A549 (cell line): Measurements from ENCODE around the gene TXN.

Experiments
- CTCF ChIP-seq: fragments of >200 bp; sonication (Bioruptor Twin); formaldehyde crosslinking; IDR thresholded peaks from 3 replicates; pipeline ENCODE4 v1.5.1; 2016
- NFE2L2 ChIP-seq: fragments of 150-350 bp; conservative IDR thresholded peaks from 2 replicates; pipeline ENCODE4 v1.6.1; 2014; ENCODE audit warnings: low read length
- POLR2A ChIP-seq: IDR thresholded peaks from 2 replicates; pipeline ENCODE4 v1.6.1; 2012; ENCODE audit warnings: mild to moderate bottlenecking, low read length
- SMC3 ChIP-seq: fragments of >200 bp; sonication (Bioruptor Twin); formaldehyde crosslinking; IDR thresholded peaks from 3 replicates; pipeline ENCODE4 v1.6.1; 2018; ENCODE audit warnings: inconsistent platforms

DNA sequence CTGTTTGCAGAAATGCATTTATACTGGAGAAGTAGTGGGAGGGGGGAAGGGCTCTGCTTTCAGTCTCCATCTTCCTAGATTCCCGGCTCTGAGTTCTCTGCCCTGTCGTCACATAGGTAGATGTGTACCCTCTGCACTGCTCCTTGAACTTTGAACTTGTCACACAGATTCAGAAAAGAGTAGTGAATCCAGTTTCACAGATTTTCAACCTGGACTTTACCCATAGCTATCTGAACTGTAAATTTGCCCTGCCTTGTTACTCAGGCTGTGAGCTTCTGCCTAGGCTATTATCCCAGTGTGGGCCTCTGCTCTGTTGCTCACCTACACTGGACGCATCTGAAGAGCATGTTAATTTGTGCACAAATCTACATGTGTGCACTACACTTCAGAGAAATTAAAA is 35.5 kb downstream of the TXN start:
- TF ChIP-seq SMC3: no peak
- TF ChIP-seq CTCF: no peak
- TF ChIP-seq NFE2L2: no peak
- TF ChIP-seq POLR2A: no peak
